Stimulated activated CD4-positive, alpha-beta T cell treated with anti-CD3 and anti-CD28 coated beads, TNF-alpha, amount 100 ng/mL, for 24 hours (primary cell): Measurements from ENCODE around the gene ZNF184.
A peak's percentile ranks its signal among the peaks of the same experiment; 100 is the strongest.

ENCODE experiments used
- DNase-seq, 3 experiments: peaks; one replicate each; pipeline ENCODE4 v3.0.0-alpha.2; 2020; ENCODE audit warnings: low read depth in 3 of 3

The ZNF184 gene

GRCh38 chr6:27472617-27473400, at the start of gene ZNF184:
Gene ZNF184, minus strand, starts transcription at chr6:27473105. Its CDS starts 811 bp downstream, at chr6:27472294.
- peak; percentile 73 to 84 (median 76) for DNase-seq

GRCh38 chr6:27518881-27519795, 46.2 kb upstream of the ZNF184 start:
- DNase-seq = peak; percentile 54 to 63 (median 58)

- no peak for DNase-seq
These were observed 45.3 kb upstream of the ZNF184 start for GRCh38 chr6:27517928-27518787.

GRCh38 chr6:27517238-27517637, 44.3 kb upstream of the ZNF184 start:
- DNase-seq = no peak

- peak in 1 of 3 experiments; percentile 15 for DNase-seq
These were observed 42.1 kb upstream of the ZNF184 start for GRCh38 chr6:27514906-27515495.

- DNase-seq = no peak
These were observed 39.6 kb upstream of the ZNF184 start for GRCh38 chr6:27512525-27512924.

GRCh38 chr6:27507041-27507956, 34.4 kb upstream of the ZNF184 start:
- no peak for DNase-seq

- DNase-seq = peak in 2 of 3 experiments; percentile 23 to 54
These were observed 32.5 kb upstream of the ZNF184 start for GRCh38 chr6:27505209-27506027.

GRCh38 chr6:27503436-27504030, 30.6 kb upstream of the ZNF184 start:
- DNase-seq = peak; percentile 61 to 78 (median 76)

GRCh38 chr6:27502508-27503435, 29.9 kb upstream of the ZNF184 start:
- DNase-seq = peak; percentile 62 to 82 (median 70)

GRCh38 chr6:27501187-27501586, 28.3 kb upstream of the ZNF184 start:
- DNase-seq = no peak

- DNase-seq = no peak
These were observed 27.3 kb upstream of the ZNF184 start for GRCh38 chr6:27500177-27500576.

GRCh38 chr6:27495386-27496135, 22.7 kb upstream of the ZNF184 start:
- DNase-seq = peak; percentile 58 to 85 (median 69)

GRCh38 chr6:27494987-27495385, 22.1 kb upstream of the ZNF184 start:
- no peak for DNase-seq

GRCh38 chr6:27494103-27494502, 21.2 kb upstream of the ZNF184 start:
- no peak for DNase-seq

GRCh38 chr6:27492631-27493190, 19.8 kb upstream of the ZNF184 start:
- DNase-seq = no peak
